HepG2 (cell line): ENCODE results near the gene CTIF. TPM values are rescaled to one million over a fixed set of nuclear protein-coding genes. Genes with fewer than 3 reads are reported as not detected.

Experiments used
- CBX2 ChIP-seq, 2 experiments: fragments of 200-600 bp in 1 of 2; sonication (generic); formaldehyde crosslinking in 1 of 2; IDR thresholded peaks; 2 replicates each; pipeline versions ENCODE4 v1.7.0 to v1.8.1; 2018 to 2022; ENCODE audit warnings: low read depth in 2 of 2, low read length in 1 of 2, mild to moderate bottlenecking in 1 of 2, missing genetic modification reagents in 1 of 2
- GTF3A ChIP-seq: sonication (generic); formaldehyde crosslinking; conservative IDR thresholded peaks from 2 replicates; pipeline ENCODE4 v1.4.0; 2020; ENCODE audit warnings: mild to moderate bottlenecking, missing genetic modification reagents
- HMG20B ChIP-seq: conservative IDR thresholded peaks from 2 replicates; pipeline ENCODE4 v1.6.1; 2016; ENCODE audit warnings: missing genetic modification reagents, missing compliant biosample characterization
- KMT2B ChIP-seq: IDR thresholded peaks from 2 replicates; pipeline ENCODE4 v1.6.1; 2016; ENCODE audit warnings: missing genetic modification reagents, missing compliant biosample characterization
- MAF1 ChIP-seq: sonication (generic); formaldehyde crosslinking; IDR thresholded peaks from 2 replicates; pipeline ENCODE4 v1.5.0; 2020; ENCODE audit warnings: missing genetic modification reagents, borderline replicate concordance
- NFE2L2 ChIP-seq: fragments of 150-350 bp; IDR thresholded peaks from 2 replicates; pipeline ENCODE4 v1.6.1; 2014; ENCODE audit warnings: low read length
- NR2F6 ChIP-seq, 2 experiments: IDR thresholded peaks; 2 replicates each; pipeline ENCODE4 v1.6.1; 2016; ENCODE audit warnings: antibody characterized with exemption in 1 of 2, mild to moderate bottlenecking in 1 of 2
- ZFP36L1 ChIP-seq: sonication (generic); formaldehyde crosslinking; IDR thresholded peaks from 2 replicates; pipeline ENCODE4 v1.8.0; 2022; ENCODE audit warnings: mild to moderate bottlenecking, missing genetic modification reagents, moderate library complexity
- ZNF101 ChIP-seq: sonication (generic); formaldehyde crosslinking; IDR thresholded peaks from 2 replicates; pipeline ENCODE4 v1.4.0; 2020; ENCODE audit warnings: mild to moderate bottlenecking, low read depth, missing genetic modification reagents, borderline replicate concordance
- ZNF12 ChIP-seq: sonication (generic); formaldehyde crosslinking; IDR thresholded peaks from 2 replicates; pipeline ENCODE4 v1.5.0; 2020; ENCODE audit warnings: missing genetic modification reagents
- ZNF224 ChIP-seq: sonication (generic); formaldehyde crosslinking; IDR thresholded peaks from 2 replicates; pipeline ENCODE4 v1.5.0; 2020; ENCODE audit warnings: mild to moderate bottlenecking, missing genetic modification reagents
- ZNF414 ChIP-seq: sonication (generic); formaldehyde crosslinking; IDR thresholded peaks from 2 replicates; pipeline ENCODE4 v1.5.0; 2020; ENCODE audit warnings: missing genetic modification reagents
- polyA plus RNA-seq, 8 experiments: library from polyadenylated mRNA; depleted of rRNA in 3 of 8; stranded (reverse) in 7 of 8; unstranded in 1 of 8; fragments of >200 nt; fragmentation: Illumina TruSeq in 4 of 8; extraction: Trizol in 4 of 8; gene quantifications; 2 replicates each; pipeline versions ENCODE4 v1.2.1 to v1.2.3, GENCODE V29; 2011 to 2016; ENCODE audit warnings: low read depth in 4 of 8, missing spikeins in 1 of 8, mixed read lengths in 1 of 8; ENCODE audit not compliant: insufficient read depth in 1 of 8
- total RNA-seq, 5 experiments: library from RNA; depleted of rRNA; stranded (reverse); fragments of >200 nt; fragmentation: Illumina TruSeq; extraction: Trizol; gene quantifications; 2 replicates each; pipeline ENCODE4 v1.2.3, GENCODE V29; 2016; ENCODE audit warnings: low read depth in 1 of 5
- TF ChIP-seq, protein P1 (sequence below): sonication (generic); formaldehyde crosslinking; IDR thresholded peaks from 2 replicates; pipeline ENCODE4 v1.4.0; 2020; ENCODE audit warnings: low read depth, missing genetic modification reagents

CTIF gene
- total and polyA plus RNA-seq, 2 of the 13 experiments (the other 11 are each of a cell fraction or from before 2014, with no cell fraction given), result 18.2 to 28.0 TPM

DNA sequence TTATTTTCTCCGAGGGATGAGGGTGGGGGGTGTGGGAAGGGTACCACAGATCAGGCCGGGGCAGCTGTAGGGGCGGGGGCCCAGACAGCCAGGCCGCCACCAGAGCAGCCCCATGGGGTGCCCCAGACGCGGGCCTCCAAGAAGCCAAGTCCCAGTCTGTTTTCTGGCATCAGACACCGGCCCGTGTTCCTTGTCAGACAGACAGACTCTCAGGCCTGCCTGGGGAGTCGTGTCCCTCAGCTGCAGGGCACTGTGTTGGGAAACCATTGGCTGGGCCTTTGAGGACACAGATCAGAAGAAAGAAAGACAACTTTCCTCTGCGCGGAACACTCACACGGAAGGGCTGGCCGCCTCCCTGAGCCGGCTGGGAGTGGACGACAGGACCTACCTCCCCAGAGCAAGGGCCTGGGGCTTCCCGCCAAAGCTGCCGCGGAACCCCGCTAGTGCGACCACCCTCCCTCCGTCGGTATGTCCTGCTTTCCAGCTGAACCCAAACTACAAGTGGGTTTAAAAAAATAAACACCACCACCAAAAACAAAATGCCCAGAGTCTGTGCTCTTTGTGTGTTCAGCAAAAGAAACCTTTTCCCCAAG lies 323.9 kb downstream of the CTIF start (continued):
- TF ChIP-seq HMG20B (no peak), ZNF224 (CRISPR knock-in tag) (no peak), MAF1 (CRISPR knock-in tag) (no peak), GTF3A (CRISPR knock-in tag) (no peak), NFE2L2 (no peak), ZNF12 (no peak), NR2F6 (IDR thresholded peaks at IDR 0.05) (no peak), NR2F6 (CRISPR knock-in tag; IDR thresholded peaks at IDR 0.05) (no peak), ZNF101 (CRISPR knock-in tag) (no peak), ZNF414 (CRISPR knock-in tag) (no peak), ZFP36L1 (CRISPR knock-in tag) (no peak), KMT2B (CRISPR knock-in tag) (no peak), CBX2 (IDR thresholded peaks at IDR 0.05; ENCODE audit: low read depth, low read length) (no peak), CBX2 (CRISPR knock-in tag; IDR thresholded peaks at IDR 0.05; ENCODE audit: low read depth) (no peak)
- TF ChIP-seq, protein P1, sequence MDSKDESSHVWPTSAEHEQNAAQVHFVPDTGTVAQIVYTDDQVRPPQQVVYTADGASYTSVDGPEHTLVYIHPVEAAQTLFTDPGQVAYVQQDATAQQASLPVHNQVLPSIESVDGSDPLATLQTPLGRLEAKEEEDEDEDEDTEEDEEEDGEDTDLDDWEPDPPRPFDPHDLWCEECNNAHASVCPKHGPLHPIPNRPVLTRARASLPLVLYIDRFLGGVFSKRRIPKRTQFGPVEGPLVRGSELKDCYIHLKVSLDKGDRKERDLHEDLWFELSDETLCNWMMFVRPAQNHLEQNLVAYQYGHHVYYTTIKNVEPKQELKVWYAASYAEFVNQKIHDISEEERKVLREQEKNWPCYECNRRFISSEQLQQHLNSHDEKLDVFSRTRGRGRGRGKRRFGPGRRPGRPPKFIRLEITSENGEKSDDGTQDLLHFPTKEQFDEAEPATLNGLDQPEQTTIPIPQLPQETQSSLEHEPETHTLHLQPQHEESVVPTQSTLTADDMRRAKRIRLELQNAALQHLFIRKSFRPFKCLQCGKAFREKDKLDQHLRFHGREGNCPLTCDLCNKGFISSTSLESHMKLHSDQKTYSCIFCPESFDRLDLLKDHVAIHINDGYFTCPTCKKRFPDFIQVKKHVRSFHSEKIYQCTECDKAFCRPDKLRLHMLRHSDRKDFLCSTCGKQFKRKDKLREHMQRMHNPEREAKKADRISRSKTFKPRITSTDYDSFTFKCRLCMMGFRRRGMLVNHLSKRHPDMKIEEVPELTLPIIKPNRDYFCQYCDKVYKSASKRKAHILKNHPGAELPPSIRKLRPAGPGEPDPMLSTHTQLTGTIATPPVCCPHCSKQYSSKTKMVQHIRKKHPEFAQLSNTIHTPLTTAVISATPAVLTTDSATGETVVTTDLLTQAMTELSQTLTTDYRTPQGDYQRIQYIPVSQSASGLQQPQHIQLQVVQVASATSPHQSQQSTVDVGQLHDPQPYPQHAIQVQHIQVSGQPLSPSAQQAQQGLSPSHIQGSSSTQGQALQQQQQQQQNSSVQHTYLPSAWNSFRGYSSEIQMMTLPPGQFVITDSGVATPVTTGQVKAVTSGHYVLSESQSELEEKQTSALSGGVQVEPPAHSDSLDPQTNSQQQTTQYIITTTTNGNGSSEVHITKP (CRISPR knock-in tag), result no peak
